GM11168 (cell line): Measurements from ENCODE around the gene U2AF2.

Experiments used
- in situ Hi-C: fragments of 300-500 bp; cut with MboI; formaldehyde crosslinking; loops from one replicate; pipeline ENCODE4 v1.12.0; 2022; ENCODE audit warnings: low sequenced_read_pairs; ENCODE audit not compliant: unreplicated experiment

The U2AF2 gene

DNA sequence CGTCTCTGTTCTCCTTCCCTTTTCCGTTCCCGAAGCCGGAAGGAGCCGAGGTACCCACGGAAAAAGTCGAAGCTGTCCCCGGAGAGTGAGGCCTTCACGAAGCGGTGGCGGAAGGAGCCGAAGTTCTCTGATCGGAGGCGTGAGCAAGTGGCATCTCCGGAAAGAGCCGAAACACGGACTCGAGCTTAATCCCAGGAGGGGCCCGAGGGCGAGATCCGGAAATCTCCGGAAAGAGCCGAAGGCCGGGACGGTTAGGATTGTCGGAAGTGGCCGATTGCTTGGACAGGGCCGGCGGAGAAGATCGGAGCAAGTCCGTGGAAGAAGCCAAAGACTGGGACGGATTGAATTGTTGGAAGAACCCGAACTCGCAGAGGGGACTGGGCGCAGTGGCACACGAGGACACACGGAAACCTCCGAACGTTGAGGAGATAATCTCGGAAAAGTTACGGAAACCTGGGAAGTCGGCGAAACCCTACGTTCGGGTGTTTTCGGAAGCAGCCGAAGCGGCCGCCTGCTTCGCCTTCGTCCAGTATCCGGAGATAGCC lies 440 bp upstream of the U2AF2 start:
- in situ Hi-C loops: no loop called here

DNA sequence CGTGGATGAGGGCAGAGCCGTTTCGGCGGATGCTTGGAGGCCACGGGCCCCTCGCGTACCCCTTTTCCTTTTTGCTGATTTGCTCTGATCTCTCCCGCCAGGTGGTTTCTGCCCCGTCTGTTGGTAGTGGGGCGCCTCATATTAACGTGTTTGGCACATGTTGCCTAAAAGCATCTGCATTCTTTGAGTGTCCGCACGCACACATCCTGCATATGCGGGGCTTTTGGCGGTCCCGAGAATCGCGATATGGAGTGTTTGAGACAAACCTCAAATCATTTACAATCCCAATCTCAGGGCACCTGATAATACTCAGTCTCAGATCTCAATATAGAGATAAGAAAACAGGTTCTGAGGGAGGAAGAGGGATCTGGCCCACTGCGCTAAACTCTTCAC lies 809 bp downstream of the U2AF2 start:
- in situ Hi-C loops: no loop called here

DNA sequence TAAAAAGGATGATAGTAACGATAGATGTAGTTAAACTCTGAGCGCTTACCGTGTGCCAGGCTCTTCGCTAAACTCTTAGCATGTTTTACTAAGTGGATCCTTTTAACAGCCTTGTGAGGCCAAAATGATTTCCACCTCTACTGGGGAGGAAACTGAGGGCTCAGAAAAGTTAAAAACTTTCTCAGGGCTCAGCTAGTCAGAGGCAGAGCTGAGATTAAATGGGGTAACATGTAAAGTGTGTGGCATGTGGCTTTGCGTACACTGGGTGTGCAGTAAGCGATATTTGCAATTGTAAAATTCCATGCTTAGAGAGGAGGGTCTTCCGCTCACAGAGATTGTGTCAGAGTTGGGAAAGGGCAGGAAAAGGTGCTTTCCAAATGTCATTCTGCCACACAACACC lies 1.7 kb downstream of the U2AF2 start:
- in situ Hi-C loops: no loop called here

DNA sequence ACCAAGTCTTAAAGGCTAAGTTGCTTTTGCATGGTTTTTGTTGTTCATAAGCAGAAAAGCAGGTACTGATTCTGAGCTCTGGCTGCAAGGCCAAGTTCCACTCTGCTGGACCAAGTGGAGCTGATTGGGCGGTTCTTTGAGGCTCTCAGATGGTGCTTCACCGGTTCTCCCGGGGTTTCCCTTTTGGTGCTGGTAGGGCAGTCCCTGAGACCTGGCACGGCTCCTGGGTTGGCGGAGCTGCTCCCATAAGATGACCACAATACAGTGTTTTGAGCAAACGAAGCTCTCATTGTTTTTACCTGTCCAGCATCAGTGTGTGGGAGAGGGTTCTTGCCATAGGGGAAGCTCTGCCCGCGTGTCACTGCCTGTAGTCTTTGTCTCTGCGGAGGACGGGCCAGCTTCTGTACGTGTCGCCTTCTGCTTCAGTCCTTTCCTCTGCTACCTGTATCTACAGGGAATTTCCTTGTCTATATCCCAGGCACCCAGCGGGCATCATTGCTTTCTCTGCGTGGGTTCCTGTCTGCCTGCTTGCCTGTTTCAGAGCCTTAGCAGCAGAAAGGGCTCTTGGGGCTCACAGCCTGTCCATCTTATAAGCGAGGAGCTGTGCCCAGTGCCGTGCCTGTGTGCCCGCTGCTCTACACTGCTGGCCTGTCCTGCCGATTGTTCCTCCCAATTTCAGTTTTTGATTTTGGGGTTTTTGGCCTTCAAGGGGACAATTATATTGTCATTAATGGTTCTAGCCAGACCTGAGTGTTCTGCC lies 2.3 kb downstream of the U2AF2 start:
- in situ Hi-C loops: no loop called here

DNA sequence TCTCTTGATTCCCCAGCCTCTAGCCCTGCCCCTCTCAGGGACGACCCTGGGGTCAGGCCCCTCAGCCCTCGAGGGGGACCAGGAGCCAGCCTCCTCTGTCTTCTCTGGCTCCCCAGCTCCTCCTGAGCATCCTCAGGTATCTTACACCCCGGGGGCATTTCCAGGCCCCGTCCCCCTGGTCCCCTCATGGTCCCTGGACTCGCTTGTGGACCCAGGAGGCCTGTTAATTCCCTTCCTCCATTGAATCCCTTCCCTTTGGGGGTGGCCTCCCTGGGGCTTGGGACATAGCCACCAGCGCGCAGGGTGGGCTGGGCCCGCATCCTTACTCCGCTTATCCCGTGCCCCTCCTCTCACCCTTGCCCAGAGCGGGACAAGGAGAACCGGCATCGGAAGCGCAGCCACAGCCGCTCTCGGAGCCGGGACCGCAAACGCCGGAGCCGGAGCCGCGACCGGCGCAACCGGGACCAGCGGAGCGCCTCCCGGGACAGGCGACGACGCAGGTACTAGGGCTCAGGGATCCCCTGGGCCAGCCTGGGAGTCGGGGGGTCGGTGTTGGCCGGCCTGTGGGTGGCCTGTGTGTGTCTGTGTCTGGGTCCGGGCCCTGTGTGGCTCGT lies 4.1 kb downstream of the U2AF2 start:
- in situ Hi-C loops: no loop called here

DNA sequence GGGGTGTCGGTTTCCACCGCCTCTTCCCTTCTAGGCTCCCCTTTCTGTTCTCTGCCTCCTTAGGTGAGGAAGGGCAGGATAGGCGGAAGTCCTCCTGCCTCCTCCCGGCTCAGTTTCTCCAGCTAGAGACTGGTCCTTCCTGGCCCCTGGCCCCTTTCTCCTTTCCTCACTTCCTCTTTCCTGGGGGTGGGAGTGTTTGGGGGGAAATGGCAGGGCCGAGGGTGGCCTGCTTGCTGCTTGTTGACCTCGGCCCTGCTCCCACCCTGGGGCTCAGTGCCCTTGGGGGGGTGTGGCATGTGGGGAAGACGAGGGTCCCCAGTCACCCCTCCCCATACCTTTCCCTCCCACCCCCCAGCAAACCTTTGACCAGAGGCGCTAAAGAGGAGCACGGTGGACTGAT lies 5.0 kb downstream of the U2AF2 start:
- in situ Hi-C loops: no loop called here

DNA sequence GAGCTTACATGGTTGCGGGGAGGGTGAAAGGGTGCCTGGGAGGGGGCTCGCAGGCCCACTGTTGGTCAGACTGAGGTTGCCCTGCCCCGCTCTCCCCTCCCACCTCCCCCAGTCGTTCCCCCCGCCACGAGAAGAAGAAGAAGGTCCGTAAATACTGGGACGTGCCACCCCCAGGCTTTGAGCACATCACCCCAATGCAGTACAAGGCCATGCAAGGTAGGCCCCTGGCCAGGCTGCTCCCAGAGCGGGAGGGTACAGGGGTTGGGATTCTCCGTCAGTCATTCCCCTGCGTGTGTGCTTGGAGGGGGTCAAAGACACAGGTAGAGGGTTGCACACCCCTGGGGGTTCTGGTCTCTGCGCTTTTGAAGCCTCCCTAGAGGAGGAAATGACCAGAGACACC lies 5.6 kb downstream of the U2AF2 start:
- in situ Hi-C loops: no loop called here

DNA sequence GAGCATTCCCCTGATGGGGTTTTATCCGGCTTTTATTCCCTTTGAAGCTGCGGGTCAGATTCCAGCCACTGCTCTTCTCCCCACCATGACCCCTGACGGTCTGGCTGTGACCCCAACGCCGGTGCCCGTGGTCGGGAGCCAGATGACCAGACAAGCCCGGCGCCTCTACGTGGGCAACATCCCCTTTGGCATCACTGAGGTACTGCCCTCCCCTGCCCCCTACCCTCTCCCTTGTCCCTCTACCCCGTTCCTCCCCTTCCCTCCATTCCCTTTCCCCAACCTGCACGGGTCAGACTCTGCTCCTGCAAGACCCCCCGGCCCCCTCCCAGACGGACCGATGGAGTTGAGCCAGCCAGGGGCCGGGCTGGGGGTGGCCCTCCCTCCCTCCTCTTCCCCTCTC lies 6.2 kb downstream of the U2AF2 start:
- in situ Hi-C loops: no loop called here

DNA sequence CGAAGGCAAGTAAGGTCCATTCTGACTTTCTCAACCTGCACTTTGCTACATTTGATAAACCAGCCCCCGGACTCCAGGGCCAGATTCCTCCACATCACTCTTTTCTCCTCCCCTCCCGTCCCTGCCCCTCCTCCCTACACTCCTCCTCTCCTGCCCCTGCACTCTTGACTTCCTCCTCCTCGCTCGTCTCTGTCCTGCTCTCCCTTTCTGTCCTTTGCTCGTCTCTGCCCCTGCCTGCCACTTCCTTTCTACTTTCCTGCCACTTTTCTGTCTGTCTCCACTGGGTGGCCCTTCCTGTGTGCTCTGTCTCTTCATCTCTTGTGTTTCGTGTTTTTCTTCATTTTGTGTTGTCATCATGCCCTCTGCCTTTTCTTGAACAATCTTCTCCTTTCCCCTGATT lies 7.0 kb downstream of the U2AF2 start:
- in situ Hi-C loops: no loop called here

DNA sequence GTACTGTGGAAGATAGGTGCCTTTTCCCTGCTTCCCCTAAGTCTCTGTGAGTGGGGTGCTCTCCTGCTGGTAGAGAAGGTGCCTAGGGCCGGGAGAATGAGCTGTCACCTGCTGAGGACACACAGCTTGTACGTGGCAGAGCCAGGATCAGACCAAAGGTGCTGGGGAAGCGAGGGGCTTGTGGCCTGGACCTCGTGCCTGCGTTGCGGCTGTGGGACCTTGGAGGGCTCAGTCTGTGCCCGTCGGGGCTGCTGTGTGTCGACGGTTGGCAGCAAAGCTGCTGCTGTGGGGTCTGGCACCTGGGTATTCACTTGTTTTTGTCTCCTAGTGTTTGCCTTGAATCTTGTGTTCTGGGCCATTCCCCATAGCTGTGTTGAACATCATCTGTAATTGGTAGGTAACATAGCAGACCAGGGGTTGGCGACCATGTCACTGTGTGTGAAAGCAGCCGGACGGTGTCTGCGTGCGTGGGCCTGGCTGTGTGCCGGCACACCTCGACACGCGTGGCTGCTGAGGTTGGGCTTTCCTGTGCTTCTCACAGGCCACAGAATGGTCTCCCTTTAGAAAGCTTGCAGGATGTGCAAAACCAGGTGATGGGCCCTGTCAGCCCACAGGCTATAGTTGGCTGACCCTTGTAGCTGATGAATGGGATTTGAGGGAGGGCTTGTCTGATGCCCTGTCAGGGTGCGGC lies 9.2 kb downstream of the U2AF2 start:
- in situ Hi-C loops: no loop called here

DNA sequence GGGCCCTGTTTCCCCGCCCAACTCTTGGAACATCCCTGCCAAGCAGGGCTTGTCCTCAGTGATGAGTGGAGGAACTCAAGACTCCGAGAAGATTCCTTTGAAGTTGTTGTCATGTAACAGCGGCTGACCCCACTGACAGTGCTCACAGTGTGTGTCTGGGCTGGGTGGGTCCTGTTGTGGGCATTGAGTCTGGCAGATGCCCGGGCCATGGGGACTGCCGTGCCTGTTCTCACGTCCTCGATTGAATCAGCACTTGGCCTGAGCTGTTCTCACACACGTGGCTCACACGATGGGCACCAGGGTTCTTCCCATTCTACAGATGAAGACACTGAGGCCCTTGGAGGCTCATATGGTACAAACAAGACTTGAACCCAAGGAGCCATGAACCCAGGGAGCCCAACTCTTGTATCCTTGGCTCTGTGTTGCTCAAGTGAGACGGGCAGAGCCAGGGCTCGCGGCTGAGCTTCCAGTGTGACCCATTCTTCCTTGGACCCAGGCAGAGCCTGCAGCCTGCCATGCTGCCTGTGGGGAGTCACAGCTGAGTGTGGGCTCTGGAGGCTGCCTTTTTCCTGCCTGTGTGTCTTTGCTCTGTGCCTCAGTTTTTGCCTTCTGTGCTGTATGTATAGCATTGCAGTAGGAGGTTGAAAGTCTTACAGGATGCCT lies 11.6 kb downstream of the U2AF2 start:
- in situ Hi-C loops: no loop called here

DNA sequence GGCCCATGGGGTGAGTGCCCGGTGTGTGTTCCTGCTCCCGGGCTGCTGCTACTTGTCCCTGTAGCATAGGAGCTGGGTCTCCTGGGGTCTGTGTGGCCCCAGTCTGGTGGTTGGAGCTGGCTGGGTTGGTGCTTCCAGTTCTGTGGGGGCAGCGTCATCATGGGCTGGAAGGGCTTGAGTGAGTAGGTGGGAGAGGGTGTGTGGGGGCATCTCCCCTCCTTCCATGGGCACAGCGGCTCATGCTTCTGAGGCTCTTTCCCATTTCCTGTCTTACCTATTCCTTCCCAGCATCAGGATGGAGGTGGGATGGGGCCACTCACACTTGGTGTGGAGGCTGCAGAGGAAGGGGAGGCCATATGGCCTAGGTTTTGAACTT lies 12.2 kb downstream of the U2AF2 start:
- in situ Hi-C loops: no loop called here

DNA sequence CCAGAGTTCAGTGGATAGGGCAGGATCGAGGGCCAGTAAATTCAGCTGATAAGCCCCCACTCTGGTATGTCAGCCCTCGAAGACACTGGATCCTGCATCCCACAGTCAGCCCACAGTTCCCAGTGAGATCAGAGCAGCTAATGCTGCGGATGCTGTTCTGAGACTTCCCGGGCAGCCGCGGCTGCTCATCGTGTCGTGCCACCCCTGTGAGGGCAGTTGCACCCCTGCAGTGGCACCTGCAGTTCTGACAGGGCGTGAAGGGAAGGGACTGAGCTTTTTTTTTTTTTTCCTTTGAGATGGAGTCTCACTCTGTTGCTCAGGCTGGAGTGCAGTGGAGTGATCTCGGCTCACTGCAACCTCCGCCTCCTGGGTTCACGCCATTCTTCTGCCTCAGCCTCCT lies 12.7 kb downstream of the U2AF2 start:
- in situ Hi-C loops: no loop called here

DNA sequence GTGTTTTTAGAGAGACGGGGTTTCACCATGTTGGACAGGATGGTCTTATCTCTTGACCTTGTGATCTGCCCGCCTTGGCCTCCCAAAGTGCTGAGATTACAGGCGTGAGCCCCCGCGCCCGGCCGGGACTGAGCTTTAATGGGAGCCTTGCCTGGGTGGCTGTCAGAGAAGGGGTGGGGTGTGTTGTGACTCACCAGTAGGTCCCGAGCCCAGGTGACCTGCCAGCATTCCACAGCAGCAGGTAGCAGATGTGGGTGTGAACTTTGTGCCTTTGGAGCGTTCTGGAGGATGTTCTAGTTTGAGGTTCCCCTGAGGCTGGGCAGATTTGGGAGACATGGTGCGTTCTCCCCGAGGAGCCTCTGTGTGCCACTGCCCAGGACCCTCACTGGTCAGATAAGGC lies 13.1 kb downstream of the U2AF2 start:
- in situ Hi-C loops: no loop called here

DNA sequence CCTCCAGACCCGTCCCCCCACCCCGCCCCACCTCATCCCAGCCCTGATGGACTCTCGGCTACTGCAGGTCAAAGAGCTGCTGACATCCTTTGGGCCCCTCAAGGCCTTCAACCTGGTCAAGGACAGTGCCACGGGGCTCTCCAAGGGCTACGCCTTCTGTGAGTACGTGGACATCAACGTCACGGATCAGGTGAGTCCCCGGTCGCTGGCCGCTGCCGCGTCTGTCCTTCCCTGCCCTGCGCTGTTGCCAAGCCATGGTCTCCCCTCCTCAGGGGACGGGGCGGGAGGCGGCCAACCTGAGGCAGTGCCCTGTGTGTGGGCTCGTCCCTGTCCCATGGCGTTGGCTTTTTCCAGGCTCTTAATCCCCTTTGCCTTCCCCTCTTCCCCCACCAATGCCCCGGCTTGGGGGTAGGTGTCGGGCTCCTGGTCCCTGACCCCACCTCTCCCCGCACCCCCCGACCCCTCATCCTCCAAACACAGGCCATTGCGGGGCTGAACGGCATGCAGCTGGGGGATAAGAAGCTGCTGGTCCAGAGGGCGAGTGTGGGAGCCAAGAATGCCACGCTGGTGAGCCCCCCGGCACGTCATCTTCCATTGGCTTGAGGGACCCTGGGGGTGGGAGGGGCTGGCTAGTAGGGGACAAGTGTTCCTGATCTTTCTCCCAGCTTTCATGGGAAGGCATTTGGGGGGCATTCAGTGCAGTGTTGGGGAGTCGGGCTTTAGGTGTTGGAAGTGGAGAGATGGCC lies 13.9 kb downstream of the U2AF2 start:
- in situ Hi-C loops: no loop called here

DNA sequence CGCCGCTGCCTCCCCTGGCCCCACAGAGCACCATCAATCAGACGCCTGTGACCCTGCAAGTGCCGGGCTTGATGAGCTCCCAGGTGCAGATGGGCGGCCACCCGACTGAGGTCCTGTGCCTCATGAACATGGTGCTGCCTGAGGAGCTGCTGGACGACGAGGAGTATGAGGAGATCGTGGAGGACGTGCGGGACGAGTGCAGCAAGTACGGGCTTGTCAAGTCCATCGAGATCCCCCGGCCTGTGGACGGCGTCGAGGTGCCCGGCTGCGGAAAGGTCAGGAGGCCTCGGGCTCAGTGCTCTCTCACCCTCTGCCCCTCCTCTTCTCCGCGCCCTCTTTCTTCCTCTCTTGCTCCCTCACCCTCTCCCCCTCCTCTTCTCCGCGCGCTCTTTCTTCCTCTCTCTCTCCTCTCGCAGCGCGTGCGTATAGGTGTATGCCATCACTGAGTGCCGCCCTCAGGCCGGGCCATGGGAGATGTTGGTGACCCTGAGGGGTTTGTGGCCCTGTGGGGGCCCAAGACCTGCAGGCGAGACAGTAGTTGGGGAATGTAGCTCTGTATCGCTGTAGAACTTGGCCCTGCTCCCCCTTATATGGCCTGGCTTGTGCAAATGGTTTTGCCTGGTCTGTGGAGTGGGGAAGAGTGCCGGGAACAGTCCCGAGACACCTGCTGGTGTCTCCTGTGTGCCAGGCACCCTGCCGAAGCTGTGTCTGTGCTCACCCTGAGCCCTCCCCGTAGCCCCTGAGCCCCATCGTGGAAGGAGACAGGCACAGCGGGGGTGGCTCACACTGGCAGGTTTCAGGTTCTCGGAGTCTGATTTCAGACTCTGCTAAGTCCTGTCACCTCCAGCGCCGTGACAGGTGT lies 14.8 kb downstream of the U2AF2 start:
- in situ Hi-C loops: no loop called here

DNA sequence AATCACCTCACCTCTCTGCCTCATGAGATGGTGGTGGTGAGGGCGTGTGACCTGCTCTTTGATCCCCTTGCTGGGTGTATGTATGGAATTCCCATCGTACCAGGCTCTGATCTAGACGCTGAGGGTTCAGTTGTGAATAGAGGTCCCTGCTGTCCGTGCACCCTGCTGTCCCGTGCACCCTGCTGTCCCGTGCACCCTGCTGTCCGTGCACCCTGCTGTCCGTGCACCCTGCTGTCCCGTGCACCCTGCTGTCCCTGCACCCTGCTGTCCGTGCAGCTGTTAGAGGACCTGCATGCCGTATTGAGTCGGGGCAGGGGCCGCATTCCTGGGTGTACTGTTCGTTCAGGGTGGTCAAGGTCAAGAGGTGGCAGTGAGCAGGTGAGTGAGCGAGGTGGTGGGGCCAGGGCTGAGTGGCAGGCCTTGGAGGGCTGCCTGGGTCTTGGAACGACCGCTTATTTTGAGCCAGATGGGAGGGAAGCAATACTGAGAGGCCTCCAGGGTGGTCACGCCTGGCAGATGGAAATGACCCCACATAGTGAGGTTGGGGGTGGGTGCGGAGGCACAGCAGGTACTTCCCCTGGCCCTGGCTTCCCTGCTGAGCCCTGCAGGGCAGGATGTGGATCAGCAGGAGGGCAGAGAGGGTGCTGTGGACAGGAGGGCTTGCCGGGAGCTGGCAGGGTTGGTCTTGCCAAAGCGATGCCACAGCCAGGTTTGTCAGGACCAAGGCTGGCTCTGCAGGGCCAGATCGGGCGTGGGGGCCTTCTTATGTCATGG lies 15.6 kb downstream of the U2AF2 start:
- in situ Hi-C loops: no loop called here

DNA sequence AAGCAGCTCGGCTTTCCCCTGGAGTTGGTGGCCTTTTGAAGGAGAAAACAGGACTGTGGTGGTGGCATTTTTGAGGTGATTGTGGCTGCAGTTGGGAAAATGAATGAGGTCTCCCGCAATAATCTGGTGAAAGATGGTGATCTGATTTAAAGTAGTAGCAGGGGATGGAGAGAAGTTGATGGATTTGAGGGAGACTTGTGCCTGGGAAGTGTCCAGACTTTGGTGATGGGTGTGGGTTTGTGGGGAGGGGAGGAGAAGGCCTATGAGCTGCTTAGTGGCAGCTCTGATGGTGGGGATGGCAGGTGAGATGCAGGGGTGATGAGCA lies 16.2 kb downstream of the U2AF2 start:
- in situ Hi-C loops: no loop called here

DNA sequence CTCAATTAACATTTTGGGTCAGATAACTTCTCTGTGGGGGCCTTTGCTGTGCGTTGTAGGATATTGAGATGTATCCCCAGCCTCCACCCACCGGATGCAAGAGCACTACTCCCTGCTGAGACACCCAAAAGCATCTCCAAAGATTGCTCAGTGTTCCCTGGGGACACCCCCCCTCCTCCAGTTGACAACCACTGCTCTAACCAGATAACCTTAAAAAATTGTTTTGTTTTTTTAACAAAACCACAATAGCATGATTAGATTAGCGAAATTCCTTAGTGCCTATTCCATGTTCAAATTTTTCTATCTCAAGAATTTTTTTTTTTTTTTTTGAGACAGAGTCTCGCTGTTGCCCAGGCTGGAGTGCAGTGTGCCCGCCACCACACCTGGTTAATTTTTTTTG lies 17.6 kb downstream of the U2AF2 start:
- in situ Hi-C loops: no loop called here
